GM20000 (cell line): ENCODE data around the gene ASB15.

Experiments
- DNase-seq: peaks from one replicate; pipeline ENCODE4 v3.0.0; 2012; ENCODE audit warnings: low spot score
- TF ChIP-seq, protein P1 (sequence below): IDR thresholded peaks from 2 replicates; pipeline ENCODE4 v1.5.1; 2012; ENCODE audit warnings: mild to moderate bottlenecking, control low read depth; ENCODE audit errors: extremely low read depth, missing control alignments

ASB15 gene

DNA sequence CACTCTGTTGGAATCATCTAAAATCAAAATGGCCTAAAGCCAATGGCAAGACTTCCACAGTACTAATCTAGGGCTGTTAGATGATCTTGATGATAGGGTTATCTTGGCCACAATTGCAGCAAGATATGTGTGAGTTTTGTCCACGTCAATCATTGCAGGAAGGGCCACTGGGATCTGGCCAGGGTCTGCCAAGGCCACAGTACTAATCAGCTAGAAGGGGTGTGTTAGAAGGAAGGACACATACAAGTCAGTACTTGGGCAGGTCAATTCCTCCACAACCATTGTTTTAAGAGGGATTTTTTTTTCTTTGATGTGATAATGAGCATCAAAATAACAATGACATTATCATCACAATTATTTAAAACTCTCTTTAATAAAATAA lies 55.7 kb downstream of the ASB15 start:
- TF ChIP-seq, protein P1, sequence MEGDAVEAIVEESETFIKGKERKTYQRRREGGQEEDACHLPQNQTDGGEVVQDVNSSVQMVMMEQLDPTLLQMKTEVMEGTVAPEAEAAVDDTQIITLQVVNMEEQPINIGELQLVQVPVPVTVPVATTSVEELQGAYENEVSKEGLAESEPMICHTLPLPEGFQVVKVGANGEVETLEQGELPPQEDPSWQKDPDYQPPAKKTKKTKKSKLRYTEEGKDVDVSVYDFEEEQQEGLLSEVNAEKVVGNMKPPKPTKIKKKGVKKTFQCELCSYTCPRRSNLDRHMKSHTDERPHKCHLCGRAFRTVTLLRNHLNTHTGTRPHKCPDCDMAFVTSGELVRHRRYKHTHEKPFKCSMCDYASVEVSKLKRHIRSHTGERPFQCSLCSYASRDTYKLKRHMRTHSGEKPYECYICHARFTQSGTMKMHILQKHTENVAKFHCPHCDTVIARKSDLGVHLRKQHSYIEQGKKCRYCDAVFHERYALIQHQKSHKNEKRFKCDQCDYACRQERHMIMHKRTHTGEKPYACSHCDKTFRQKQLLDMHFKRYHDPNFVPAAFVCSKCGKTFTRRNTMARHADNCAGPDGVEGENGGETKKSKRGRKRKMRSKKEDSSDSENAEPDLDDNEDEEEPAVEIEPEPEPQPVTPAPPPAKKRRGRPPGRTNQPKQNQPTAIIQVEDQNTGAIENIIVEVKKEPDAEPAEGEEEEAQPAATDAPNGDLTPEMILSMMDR = no peak

DNA sequence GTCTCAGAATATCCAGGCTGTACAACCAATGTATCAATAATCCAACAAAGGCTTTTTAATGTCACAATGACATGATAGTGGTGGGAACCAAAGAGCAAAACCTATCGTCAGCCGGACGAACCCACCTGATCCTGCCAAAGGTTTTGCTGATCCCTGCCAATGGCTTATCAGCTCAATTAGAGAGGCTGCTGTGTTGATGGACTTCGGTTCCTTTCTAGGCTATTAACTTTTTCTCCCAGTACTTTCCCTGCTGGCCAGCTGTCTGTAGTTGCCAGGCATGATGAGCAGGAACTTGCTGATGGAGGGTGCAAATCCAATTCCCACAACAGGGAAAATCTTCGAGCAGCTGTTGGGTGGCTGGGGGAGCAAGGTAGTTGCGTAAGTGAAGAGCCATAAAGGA lies 56.4 kb downstream of the ASB15 start:
- no peak for DNase-seq
- TF ChIP-seq, protein P1 = no peak

More for the DNA sequence above, 55.7 kb downstream of the ASB15 start:
- DNase-seq = no peak

DNA sequence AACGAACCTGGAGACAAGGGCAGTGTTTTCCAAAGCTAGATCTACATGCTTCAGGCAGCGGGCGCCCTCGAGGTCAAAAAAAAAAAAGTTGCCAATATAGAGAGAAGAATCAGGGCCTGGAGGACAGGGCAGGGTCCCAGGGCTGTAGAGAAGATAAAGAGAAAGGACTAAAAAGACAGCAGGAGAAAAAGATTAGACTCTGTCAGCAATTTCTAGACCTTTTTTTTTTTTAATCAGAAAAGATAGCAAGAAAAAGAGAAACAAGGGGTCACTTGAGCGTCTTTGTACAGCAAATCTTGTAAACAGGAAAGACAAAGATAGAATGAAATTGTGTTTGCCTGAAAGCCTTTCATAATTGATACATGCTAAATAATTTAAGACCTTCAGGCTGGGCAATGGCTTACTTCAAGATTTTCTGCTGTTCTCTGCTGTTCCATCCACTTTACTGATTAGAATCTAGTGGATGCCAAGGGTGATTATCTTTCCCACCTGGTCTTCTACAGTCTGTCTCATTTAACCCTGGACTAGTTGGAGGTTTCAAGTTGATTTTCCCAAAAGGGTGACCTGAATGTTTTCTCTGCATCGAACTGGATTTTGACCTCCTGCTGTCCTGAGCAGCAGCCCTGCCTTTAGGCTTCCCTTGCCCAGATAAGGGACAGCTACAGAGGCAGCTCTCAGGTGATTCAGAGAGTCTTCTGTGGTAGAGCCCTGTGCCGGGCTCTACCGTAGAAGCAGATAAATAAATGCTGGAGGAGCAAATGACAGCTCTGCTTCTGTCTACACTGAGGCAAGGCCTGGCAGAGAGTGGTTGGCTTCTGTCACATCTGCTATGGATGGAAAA lies 59.1 kb downstream of the ASB15 start:
- TF ChIP-seq, protein P1 = no peak
- DNase-seq = no peak

DNA sequence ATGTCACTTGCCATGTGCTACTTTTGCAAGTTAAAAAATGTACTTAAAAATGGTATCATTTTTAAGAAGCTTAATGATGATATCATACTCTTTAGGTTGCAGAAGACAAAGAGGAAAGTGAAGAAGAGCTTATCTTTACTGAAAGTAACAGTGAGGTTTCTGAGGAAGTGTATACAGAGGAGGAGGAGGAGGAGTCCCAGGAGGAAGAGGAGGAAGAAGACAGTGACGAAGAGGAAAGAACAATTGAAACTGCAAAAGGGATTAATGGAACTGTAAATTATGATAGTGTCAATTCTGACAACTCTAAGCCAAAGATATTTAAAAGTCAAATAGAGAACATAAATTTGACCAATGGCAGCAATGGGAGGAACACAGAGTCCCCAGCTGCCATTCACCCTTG lies 60.1 kb downstream of the ASB15 start:
- no peak for DNase-seq
- TF ChIP-seq, protein P1 = no peak

DNA sequence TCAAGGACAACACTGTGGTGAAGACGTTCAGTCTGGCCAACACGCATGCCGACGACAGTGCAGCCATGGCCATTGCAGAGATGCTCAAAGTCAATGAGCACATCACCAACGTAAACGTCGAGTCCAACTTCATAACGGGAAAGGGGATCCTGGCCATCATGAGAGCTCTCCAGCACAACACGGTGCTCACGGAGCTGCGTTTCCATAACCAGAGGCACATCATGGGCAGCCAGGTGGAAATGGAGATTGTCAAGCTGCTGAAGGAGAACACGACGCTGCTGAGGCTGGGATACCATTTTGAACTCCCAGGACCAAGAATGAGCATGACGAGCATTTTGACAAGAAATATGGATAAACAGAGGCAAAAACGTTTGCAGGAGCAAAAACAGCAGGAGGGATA lies 60.7 kb downstream of the ASB15 start:
- TF ChIP-seq, protein P1 = no peak
- no peak for DNase-seq

DNA sequence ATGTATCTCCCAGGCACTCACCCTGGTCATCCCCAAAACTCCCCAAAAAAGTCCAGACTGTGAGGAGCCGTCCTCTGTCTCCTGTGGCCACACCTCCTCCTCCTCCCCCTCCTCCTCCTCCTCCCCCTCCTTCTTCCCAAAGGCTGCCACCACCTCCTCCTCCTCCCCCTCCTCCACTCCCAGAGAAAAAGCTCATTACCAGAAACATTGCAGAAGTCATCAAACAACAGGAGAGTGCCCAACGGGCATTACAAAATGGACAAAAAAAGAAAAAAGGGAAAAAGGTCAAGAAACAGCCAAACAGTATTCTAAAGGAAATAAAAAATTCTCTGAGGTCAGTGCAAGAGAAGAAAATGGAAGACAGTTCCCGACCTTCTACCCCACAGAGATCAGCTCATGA lies 61.1 kb downstream of the ASB15 start:
- TF ChIP-seq, protein P1 = no peak
- DNase-seq = no peak

DNA sequence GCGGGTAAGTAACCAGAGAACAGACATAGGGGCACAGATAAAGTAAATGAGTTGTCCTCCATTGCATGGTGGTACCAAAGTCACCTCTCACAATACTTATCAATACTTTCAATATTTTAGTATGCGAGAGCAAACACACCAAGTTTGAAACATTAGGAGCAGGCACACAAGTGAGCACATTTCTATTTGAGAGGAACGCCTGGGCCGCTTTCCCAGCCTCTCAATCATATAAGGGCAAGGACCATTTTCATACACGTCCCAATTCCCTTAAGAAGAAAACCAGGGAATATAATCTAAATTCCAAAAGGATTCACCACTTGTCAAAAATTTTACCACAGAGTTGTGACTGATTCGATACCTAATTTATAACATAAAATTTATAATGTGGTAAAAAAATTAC lies 61.6 kb downstream of the ASB15 start:
- DNase-seq = no peak
- TF ChIP-seq, protein P1 = no peak
